SK-N-SH treated with all-trans-retinoic acid at 6 μM for 48 hours (cell line): ENCODE data around the gene CD28.

ENCODE experiments used
- ATAC-seq: fragments of 200-7000 bp; cut with Tn5 transposase; 3 replicates; pipeline ENCODE4 v1.9.1; 2020; ENCODE audit warnings: mild to moderate bottlenecking, moderate library complexity
- ARNTL ChIP-seq: fragments of 450-650 bp; formaldehyde crosslinking; IDR thresholded peaks from 2 replicates; pipeline ENCODE4 v1.5.0; 2020; ENCODE audit warnings: low read depth, mild to moderate bottlenecking, moderate library complexity, borderline replicate concordance
- BACH2 ChIP-seq: fragments of 250-450 bp; sonication (Bioruptor Pico); IDR thresholded peaks from 2 replicates; pipeline ENCODE4 v1.9.0; 2021; ENCODE audit warnings: mild to moderate bottlenecking, borderline replicate concordance
- CSDC2 ChIP-seq: fragments of 250-450 bp; sonication (Bioruptor Pico); IDR thresholded peaks from 2 replicates; pipeline ENCODE4 v1.5.0; 2020; ENCODE audit warnings: mild to moderate bottlenecking, moderate library complexity
- ESRRG ChIP-seq: fragments of 250-450 bp; sonication (Bioruptor Pico); IDR thresholded peaks from 2 replicates; pipeline ENCODE4 v1.6.1; 2021; ENCODE audit warnings: mild to moderate bottlenecking
- GLIS3 ChIP-seq: fragments of 250-450 bp; sonication (Bioruptor Pico); IDR thresholded peaks from 2 replicates; pipeline ENCODE4 v1.5.0; 2020; ENCODE audit warnings: mild to moderate bottlenecking, moderate library complexity
- ISL1 ChIP-seq: fragments of 250-450 bp; sonication (Bioruptor Pico); IDR thresholded peaks from 2 replicates; pipeline ENCODE4 v2.1.2; 2022; ENCODE audit warnings: mild to moderate bottlenecking, moderate library complexity
- OSR1 ChIP-seq: fragments of 250-450 bp; sonication (Bioruptor Pico); IDR thresholded peaks from 2 replicates; pipeline ENCODE4 v1.8.0; 2022; ENCODE audit warnings: moderate library complexity, mild to moderate bottlenecking, inconsistent platforms
- PPARA ChIP-seq: fragments of 250-450 bp; sonication (Bioruptor Pico); IDR thresholded peaks from 2 replicates; pipeline ENCODE4 v1.5.0; 2020; ENCODE audit warnings: mild to moderate bottlenecking, borderline replicate concordance
- RARB ChIP-seq: fragments of 250-450 bp; sonication (Bioruptor Pico); IDR thresholded peaks from 2 replicates; pipeline ENCODE4 v1.8.0; 2021; ENCODE audit warnings: mild to moderate bottlenecking, moderate library complexity
- SNAI2 ChIP-seq: fragments of 250-450 bp; sonication (Bioruptor Pico); IDR thresholded peaks from 2 replicates; pipeline ENCODE4 v1.5.0; 2020; ENCODE audit warnings: mild to moderate bottlenecking, moderate library complexity
- TCF4 ChIP-seq: fragments of 250-450 bp; sonication (Bioruptor Pico); IDR thresholded peaks from 2 replicates; pipeline ENCODE4 v1.8.0; 2021; ENCODE audit warnings: mild to moderate bottlenecking, moderate library complexity, borderline replicate concordance
- TOX ChIP-seq: fragments of 250-450 bp; sonication (Bioruptor Pico); IDR thresholded peaks from 2 replicates; pipeline ENCODE4 v1.8.0; 2021; ENCODE audit warnings: mild to moderate bottlenecking, moderate library complexity, borderline replicate concordance
- ZC3H10 ChIP-seq: fragments of 250-450 bp; sonication (Bioruptor Pico); IDR thresholded peaks from 2 replicates; pipeline ENCODE4 v1.5.1; 2021; ENCODE audit warnings: mild to moderate bottlenecking, moderate library complexity
- ZFP3 ChIP-seq: fragments of 250-450 bp; sonication (Bioruptor Pico); IDR thresholded peaks from 2 replicates; pipeline ENCODE4 v1.5.0; 2020; ENCODE audit warnings: mild to moderate bottlenecking, moderate library complexity
- ZFP30 ChIP-seq: fragments of 450-650 bp; formaldehyde crosslinking; IDR thresholded peaks from 2 replicates; pipeline ENCODE4 v1.5.0; 2022; ENCODE audit warnings: mild to moderate bottlenecking, moderate library complexity
- ZNF565 ChIP-seq: fragments of 450-650 bp; formaldehyde crosslinking; conservative IDR thresholded peaks from 2 replicates; pipeline ENCODE4 v1.5.0; 2020; ENCODE audit warnings: low read depth, mild to moderate bottlenecking, moderate library complexity
- ZNF70 ChIP-seq: fragments of 450-650 bp; formaldehyde crosslinking; IDR thresholded peaks from 2 replicates; pipeline ENCODE4 v1.5.0; 2020; ENCODE audit warnings: mild to moderate bottlenecking, moderate library complexity
- ZNF8 ChIP-seq: fragments of 450-650 bp; formaldehyde crosslinking; IDR thresholded peaks from 2 replicates; pipeline ENCODE4 v1.5.0; 2020; ENCODE audit warnings: mild to moderate bottlenecking, moderate library complexity
- TF ChIP-seq, protein P1 (sequence below): fragments of 250-450 bp; sonication (Bioruptor Pico); IDR thresholded peaks from 2 replicates; pipeline ENCODE4 v1.5.0; 2020; ENCODE audit warnings: mild to moderate bottlenecking, moderate library complexity
- TF ChIP-seq, protein P2 (sequence below): fragments of 250-450 bp; sonication (Bioruptor Pico); IDR thresholded peaks from 2 replicates; pipeline ENCODE4 v1.8.0; 2021; ENCODE audit warnings: low read depth, mild to moderate bottlenecking, moderate library complexity, borderline replicate concordance
- TF ChIP-seq, protein P3 (sequence below): fragments of 250-450 bp; sonication (Bioruptor Pico); IDR thresholded peaks from 2 replicates; pipeline ENCODE4 v1.5.1; 2020; ENCODE audit warnings: low read depth, mild to moderate bottlenecking, moderate library complexity

Gene CD28

DNA sequence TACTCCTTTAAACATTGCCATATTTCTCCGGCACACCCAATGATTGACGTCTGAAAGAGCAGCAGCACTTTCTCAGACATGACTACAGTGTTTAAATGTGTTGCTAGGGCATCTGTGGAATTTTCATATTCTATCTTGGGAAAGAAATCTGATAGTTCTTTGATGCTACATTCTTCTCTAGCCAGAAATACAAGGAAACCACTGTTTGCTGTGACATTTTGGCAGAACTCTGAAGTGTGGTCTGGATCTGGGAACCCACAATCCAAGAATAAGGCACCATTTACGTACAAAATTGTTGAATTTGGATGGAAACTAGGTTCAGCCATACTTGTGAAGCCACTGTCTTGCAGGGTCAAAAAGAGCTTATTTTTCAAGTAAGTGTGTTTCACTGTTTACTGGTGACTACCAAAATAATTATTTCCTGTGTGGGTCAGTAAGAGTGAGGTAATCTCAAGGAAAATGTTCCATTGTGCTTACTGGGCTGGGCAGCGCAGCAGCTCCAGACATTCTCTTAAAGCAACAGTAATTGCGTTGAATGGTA is 21.3 kb upstream of the CD28 start:
- TF ChIP-seq ZNF8 (CRISPR knock-in tag) (no peak), PPARA (CRISPR knock-in tag) (no peak), GLIS3 (CRISPR knock-in tag) (no peak), BACH2 (CRISPR knock-in tag) (no peak), ZC3H10 (CRISPR knock-in tag) (no peak), CSDC2 (CRISPR knock-in tag) (no peak), TOX (no peak; the same call in 1 of the 2 replicates), RARB (CRISPR knock-in tag) (no peak), TCF4 (CRISPR knock-in tag) (no peak), ZFP30 (CRISPR knock-in tag) (no peak), ESRRG (CRISPR knock-in tag) (no peak), OSR1 (CRISPR knock-in tag) (no peak), ZNF70 (CRISPR knock-in tag) (no peak), ARNTL (CRISPR knock-in tag) (no peak)
- TF ChIP-seq, protein P1, sequence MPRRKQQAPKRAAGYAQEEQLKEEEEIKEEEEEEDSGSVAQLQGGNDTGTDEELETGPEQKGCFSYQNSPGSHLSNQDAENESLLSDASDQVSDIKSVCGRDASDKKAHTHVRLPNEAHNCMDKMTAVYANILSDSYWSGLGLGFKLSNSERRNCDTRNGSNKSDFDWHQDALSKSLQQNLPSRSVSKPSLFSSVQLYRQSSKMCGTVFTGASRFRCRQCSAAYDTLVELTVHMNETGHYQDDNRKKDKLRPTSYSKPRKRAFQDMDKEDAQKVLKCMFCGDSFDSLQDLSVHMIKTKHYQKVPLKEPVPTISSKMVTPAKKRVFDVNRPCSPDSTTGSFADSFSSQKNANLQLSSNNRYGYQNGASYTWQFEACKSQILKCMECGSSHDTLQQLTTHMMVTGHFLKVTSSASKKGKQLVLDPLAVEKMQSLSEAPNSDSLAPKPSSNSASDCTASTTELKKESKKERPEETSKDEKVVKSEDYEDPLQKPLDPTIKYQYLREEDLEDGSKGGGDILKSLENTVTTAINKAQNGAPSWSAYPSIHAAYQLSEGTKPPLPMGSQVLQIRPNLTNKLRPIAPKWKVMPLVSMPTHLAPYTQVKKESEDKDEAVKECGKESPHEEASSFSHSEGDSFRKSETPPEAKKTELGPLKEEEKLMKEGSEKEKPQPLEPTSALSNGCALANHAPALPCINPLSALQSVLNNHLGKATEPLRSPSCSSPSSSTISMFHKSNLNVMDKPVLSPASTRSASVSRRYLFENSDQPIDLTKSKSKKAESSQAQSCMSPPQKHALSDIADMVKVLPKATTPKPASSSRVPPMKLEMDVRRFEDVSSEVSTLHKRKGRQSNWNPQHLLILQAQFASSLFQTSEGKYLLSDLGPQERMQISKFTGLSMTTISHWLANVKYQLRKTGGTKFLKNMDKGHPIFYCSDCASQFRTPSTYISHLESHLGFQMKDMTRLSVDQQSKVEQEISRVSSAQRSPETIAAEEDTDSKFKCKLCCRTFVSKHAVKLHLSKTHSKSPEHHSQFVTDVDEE = no peak
- TF ChIP-seq, protein P2, sequence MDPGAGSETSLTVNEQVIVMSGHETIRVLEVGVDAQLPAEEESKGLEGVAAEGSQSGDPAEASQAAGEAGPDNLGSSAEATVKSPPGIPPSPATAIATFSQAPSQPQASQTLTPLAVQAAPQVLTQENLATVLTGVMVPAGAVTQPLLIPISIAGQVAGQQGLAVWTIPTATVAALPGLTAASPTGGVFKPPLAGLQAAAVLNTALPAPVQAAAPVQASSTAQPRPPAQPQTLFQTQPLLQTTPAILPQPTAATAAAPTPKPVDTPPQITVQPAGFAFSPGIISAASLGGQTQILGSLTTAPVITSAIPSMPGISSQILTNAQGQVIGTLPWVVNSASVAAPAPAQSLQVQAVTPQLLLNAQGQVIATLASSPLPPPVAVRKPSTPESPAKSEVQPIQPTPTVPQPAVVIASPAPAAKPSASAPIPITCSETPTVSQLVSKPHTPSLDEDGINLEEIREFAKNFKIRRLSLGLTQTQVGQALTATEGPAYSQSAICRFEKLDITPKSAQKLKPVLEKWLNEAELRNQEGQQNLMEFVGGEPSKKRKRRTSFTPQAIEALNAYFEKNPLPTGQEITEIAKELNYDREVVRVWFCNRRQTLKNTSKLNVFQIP = no peak
- ATAC-seq = peak; percentile 73

DNA sequence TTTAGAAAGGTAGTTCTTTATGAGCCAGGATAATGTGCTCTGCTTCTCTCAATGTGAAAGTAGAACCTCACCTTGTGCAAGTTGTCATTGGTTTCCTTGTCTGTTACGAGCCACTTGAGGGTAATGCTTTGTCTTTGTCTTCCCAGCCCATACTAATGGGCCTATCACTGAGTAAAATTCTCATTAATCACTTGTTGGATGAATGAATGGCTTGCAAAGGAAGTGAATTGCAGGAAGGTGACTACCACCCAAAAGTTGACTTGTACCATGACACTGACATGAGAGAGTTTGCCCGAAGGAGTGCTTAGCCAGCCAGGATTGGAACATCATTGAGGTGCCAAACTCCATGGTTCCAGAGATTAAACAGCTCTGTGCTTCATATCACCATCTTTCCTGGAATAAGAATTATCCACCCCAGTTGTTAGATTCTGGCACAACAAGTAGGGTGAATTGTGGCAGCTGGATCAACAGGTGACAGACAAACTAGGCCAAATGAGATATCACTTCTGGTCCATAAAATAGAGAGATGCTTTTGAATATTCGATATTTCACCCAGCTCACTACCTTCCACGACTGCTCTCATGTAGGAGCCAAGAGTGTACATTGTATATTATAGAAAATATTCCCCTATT is 20.5 kb upstream of the CD28 start:
- TF ChIP-seq TCF4 (CRISPR knock-in tag) (no peak), CSDC2 (CRISPR knock-in tag) (no peak)
- no peak for ATAC-seq

DNA sequence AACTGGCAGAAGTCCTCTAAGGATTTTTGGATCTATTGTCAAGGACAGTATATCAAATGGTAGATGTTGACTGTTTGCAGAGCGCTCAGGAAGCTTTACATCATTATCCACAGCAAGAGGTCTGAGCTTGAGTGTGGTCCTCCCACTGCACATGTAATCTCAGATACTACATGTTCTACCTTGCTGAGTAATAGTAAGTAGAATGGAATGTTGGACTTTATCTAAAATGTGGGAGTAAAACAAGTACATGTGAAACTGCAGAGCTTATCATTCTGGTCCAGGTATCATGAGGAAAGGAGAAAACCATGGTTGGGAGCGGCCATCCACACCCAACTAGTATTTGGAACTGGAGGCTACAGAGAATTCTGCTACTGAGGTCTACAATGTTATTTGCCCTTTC is 19.3 kb upstream of the CD28 start:
- no peak for TF ChIP-seq ZFP30 (CRISPR knock-in tag)
- no peak for TF ChIP-seq PPARA (CRISPR knock-in tag)
- TF ChIP-seq ZNF565 (CRISPR knock-in tag) = no peak
- TF ChIP-seq GLIS3 (CRISPR knock-in tag) = no peak
- TF ChIP-seq, protein P2 = no peak
- no peak for TF ChIP-seq ZNF70 (CRISPR knock-in tag)
- TF ChIP-seq ISL1 (CRISPR knock-in tag) = no peak
- TF ChIP-seq ZNF8 (CRISPR knock-in tag) = no peak
- TF ChIP-seq CSDC2 (CRISPR knock-in tag) = no peak
- TF ChIP-seq, protein P1 = no peak
- TF ChIP-seq, protein P3, sequence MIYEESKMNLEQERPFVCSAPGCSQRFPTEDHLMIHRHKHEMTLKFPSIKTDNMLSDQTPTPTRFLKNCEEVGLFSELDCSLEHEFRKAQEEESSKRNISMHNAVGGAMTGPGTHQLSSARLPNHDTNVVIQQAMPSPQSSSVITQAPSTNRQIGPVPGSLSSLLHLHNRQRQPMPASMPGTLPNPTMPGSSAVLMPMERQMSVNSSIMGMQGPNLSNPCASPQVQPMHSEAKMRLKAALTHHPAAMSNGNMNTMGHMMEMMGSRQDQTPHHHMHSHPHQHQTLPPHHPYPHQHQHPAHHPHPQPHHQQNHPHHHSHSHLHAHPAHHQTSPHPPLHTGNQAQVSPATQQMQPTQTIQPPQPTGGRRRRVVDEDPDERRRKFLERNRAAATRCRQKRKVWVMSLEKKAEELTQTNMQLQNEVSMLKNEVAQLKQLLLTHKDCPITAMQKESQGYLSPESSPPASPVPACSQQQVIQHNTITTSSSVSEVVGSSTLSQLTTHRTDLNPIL = no peak
- TF ChIP-seq OSR1 (CRISPR knock-in tag) = no peak
- no peak for TF ChIP-seq ZFP3 (CRISPR knock-in tag)
- TF ChIP-seq SNAI2 (CRISPR knock-in tag) = no peak
- TF ChIP-seq ARNTL (CRISPR knock-in tag) = no peak
- TF ChIP-seq RARB (CRISPR knock-in tag) = no peak

More for the DNA sequence above, 19.3 kb upstream of the CD28 start:
- no peak for ATAC-seq
